HFF-Myc (cell line): Measurements from ENCODE around the gene TNIK.
"Not testable (repeated sequence)": the region's sequence is repeated elsewhere in the genome, so short reads cannot be mapped to it uniquely, and the experiment has no call there.

Experiments used
- DNase-seq: peaks from one replicate; pipeline ENCODE4 v3.0.0-alpha.2; 2011; ENCODE audit warnings: low read depth; ENCODE audit errors: extremely low read depth
- H3K4me3 ChIP-seq: replicated peaks from 2 replicates; pipeline ENCODE4 v1.5.1; 2011; ENCODE audit warnings: low read depth, mild to moderate bottlenecking, control low read depth, low read length
- TF ChIP-seq, protein P1 (sequence below): IDR thresholded peaks from 2 replicates; pipeline ENCODE4 v1.5.1; 2012; ENCODE audit warnings: mild to moderate bottlenecking, low read depth, low read length, control low read depth; ENCODE audit errors: missing control alignments

TNIK gene

DNA sequence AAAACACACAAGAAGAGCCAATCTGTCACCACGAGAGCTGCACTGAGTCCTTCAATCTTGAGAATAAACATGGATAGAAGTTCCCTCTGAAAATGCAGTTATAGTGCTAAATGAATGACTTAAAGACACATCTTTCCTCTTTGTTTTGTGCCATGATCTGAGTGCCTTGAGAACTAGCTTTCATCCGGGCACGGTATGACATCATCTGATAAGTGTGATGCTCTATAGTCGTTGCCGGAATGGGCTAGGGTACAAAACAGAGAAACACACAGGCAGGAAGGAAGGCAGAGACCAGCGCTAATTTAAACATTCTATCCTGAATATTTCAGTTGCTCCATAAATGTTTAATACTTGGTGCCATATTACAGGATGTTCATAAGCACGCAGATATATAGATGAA is 146.5 kb downstream of the TNIK start:
- no peak overlapping the region for H3K4me3 ChIP-seq
- TF ChIP-seq, protein P1, sequence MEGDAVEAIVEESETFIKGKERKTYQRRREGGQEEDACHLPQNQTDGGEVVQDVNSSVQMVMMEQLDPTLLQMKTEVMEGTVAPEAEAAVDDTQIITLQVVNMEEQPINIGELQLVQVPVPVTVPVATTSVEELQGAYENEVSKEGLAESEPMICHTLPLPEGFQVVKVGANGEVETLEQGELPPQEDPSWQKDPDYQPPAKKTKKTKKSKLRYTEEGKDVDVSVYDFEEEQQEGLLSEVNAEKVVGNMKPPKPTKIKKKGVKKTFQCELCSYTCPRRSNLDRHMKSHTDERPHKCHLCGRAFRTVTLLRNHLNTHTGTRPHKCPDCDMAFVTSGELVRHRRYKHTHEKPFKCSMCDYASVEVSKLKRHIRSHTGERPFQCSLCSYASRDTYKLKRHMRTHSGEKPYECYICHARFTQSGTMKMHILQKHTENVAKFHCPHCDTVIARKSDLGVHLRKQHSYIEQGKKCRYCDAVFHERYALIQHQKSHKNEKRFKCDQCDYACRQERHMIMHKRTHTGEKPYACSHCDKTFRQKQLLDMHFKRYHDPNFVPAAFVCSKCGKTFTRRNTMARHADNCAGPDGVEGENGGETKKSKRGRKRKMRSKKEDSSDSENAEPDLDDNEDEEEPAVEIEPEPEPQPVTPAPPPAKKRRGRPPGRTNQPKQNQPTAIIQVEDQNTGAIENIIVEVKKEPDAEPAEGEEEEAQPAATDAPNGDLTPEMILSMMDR, result no peak

DNA sequence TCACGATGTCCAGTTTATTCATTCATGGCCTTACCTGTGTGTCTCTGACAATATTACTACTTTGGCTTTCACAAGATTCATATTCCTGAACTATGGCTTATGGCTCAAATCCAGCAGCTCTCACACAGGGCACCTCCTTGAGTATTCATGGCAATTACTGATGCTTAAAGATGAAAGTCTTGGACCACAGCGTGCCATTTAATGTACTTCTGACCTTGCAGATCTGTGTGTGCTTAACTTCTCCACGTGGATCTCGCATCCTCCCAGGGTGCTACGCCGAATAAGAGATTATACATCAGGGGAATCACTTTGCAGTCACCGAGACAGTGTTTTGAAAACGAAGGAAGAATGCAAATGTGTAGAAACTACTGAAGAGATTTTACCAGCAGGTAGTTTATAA is 147.5 kb downstream of the TNIK start:
- DNase-seq, result no peak
- no peak overlapping the region for H3K4me3 ChIP-seq
- TF ChIP-seq, protein P1, result no peak

More for the DNA sequence above, 146.5 kb downstream of the TNIK start:
- no peak for DNase-seq

DNA sequence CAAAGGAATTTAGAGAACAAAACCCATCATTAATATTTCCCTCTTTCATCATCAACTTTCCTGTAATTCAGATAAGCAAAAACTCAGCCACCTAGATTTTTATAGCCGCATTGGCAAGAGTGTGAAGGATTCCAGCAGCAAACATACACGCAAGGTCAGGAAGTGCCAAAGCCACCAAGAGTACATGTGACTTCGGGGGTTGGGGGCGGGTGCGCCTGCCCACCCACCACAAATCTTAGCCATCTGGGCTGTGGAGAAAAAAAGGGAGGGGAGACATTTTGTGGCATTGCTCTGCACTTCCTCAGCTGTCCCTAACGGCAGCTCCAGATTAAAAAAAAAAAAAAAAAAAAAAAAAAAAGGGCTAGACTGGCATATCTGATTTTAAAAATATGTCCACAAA is 148.4 kb downstream of the TNIK start:
- no peak overlapping the region for H3K4me3 ChIP-seq
- no peak for DNase-seq
- TF ChIP-seq, protein P1, result no peak

DNA sequence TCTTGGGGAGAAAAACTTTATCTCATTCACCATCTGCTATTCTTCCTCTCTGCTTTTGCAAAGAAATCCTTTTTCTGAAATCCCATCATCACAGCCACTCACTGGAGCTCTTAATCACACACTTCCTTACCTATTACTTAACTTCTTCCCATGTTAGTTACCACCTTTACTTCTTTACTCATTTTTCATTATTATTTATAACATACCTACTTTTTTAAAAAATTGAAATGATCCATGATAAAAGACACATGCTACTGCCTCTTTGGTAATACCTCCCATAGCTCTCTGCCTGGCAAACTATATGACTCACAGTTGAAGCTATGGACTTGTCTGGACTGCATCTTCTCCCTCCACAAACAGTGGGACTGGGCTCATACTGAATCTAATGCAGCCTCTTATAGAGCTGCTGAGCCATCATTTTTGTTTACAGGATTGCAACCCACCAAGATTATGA is 150.3 kb downstream of the TNIK start:
- peak; percentile 14 for DNase-seq
- no peak overlapping the region for H3K4me3 ChIP-seq
- TF ChIP-seq, protein P1, result no peak

DNA sequence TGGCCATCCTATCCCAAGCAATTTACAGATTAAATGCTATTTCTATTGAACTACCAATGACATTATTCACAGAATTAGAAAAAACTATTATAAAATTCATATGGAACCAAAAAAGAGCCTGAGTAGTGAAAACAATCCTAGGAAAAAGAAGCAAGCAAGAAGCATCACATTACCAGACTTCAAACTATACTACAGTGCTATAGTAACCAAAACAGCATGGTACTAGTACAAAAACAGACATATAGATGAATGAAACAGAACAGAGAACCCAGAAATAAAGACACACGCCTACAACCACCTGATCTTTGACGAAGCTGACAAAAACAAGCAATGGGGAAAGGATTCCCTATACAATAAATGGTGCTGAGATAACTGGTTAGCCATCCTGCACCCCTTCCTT is 152.2 kb downstream of the TNIK start:
- DNase-seq, result no peak
- H3K4me3 ChIP-seq, result no peak overlapping the region
- TF ChIP-seq, protein P1, result no peak

DNA sequence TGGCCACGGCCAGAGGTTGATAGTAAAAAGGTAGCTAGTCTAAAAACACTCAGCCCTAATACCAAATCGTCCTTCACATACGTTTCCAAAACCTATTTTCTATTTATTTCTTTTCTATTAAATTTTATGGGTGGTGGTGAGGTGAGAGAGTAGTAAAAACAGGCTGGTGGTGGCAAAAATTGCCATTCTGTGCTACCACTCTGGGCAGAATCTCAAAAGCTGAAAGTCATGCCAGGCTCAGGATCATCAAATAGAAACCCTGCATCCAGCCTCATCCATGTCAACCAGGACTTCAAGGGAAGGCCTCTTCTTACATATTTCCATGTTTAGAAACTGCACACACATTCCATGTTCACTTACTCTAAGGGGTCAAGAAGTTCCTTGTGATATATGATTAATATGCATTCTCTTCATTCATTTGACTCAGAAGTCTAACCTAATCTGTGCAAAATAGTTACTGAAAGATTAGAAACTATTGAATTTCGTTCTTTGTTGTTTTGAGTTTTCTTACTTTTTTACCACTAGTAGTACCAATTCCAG is 153.1 kb downstream of the TNIK start:
- TF ChIP-seq, protein P1, result no peak
- H3K4me3 ChIP-seq, result no peak overlapping the region
- DNase-seq, result no peak

DNA sequence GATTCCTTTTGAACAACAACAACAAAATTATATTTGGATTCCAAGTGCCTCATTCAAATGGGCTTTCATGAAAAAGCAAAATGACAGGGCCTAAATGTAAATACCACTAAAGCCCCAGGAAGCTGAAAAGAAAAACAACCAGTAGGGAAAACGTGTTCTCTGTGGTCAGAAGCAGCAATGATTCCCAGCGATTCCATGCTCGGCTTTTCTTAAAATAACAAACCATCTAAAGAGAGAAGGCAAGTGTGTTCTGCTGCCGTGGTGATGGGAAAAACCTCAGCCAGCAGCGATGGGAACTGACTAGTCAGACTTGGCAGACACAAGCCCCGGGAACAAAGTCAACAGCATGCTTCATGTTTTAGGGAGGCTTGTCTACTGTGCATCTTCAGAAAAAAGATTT is 153.6 kb downstream of the TNIK start:
- no peak for DNase-seq
- TF ChIP-seq, protein P1, result no peak
- no peak overlapping the region for H3K4me3 ChIP-seq

DNA sequence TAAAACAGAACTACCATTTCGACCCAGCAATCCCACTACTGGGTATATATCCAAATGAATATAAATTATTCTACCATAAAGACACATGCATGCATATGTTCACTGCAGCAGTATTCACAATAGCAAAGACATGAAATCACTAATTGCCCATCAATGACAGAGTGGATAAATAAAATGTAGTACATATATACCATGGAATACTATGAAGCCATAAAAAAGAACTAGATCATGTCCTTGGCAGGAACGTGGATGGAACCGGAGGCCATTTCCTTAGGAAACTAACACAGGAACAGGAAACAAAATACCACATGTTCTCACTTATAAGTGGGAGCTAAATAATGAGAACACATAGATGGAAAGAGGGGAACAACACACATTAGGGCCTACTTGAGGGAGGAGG is 154.4 kb downstream of the TNIK start:
- not testable (repeated sequence) for DNase-seq, H3K4me3 ChIP-seq

DNA sequence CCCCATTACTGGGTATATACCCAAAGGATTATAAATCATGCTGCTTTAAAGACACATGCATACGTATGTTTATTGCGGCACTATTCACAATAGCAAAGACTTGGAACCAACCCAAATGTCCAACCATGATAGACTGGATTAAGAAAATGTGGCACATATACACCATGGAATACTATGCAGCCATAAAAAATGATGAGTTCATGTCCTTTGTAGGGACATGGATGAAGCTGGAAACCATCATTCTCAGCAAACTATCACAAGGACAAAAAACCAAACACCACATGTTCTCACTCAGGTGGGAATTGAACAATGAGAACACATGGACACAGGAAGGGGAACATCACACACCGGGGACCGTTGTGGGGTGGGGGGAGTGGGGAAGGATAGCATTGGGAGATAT is 155.7 kb downstream of the TNIK start:
- not testable (repeated sequence) for H3K4me3 ChIP-seq, DNase-seq

DNA sequence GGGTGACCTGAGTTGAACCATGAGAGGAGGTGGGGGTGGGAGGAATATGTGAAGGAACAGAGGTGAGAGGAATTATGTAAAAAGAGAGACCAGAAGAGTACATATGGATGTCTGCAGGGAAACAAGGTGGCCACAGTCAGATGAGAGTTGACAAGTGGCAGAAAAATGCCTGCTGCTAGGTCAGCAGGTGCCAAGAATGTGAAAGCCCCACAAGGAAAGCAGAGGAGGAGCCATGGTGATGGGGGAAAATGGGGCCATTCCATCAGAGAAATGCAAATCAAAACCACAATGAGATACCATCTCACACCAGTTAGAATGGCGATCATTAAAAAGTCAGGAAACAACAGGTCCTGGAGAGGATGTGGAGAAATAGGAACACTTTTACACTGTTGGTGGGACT is 156.2 kb downstream of the TNIK start:
- DNase-seq, H3K4me3 ChIP-seq: not testable (repeated sequence)
